GM20000 (cell line): ENCODE results near the gene TCP11.

Source experiments
- DNase-seq: peaks from one replicate; pipeline ENCODE4 v3.0.0; 2012; ENCODE audit warnings: low spot score
- CTCF ChIP-seq: IDR thresholded peaks from 2 replicates; pipeline ENCODE4 v1.5.1; 2012; ENCODE audit warnings: mild to moderate bottlenecking, control low read depth; ENCODE audit errors: extremely low read depth, missing control alignments

TCP11 gene

GRCh38 chr6:35071347-35071994 is 69.7 kb downstream of the TCP11 start:
- TF ChIP-seq CTCF: no peak
- DNase-seq: no peak

GRCh38 chr6:35070111-35070510 is 71.0 kb downstream of the TCP11 start:
- DNase-seq: no peak
- no peak for TF ChIP-seq CTCF

GRCh38 chr6:35069262-35069661 is 71.9 kb downstream of the TCP11 start:
- no peak for TF ChIP-seq CTCF
- DNase-seq: no peak

GRCh38 chr6:35068644-35069043 is 72.5 kb downstream of the TCP11 start:
- no peak for TF ChIP-seq CTCF

GRCh38 chr6:35068206-35068605 is 72.9 kb downstream of the TCP11 start:
- TF ChIP-seq CTCF: no peak
- no peak for DNase-seq

More at GRCh38 chr6:35068644-35069043, 72.5 kb downstream of the TCP11 start:
- no peak for DNase-seq
